ENCODE results near the gene SEPTIN1.

DNA sequence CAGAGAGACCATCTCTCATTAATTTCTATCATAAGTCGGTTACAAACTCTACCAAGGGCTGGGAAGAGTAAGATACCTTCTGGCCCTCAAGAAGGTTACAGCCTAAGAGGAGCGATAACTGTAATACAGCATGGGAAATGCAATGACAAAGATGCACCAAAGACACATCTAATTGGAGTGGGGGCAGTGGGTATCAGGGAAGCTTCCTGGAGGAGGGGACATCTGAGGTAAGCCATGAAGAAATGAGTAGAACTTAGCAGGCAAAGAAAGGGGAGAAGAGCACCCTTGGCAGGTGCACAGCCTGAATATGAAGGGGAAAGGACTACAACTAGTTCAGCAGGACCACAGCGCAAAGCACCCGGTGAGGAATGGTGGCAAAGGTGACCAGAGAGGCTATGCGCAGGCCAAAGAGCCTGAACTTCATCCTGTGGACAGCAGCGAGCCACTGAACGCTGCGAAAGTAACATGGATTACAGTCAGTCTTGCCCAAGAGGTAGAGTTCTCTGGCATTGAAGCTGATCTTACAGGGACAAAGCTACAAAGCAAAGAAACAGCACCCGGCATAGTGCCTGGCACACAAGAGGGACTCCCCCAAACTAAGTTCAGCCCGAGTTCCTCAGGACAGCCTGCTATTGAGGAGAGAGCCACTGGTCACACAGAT lies 14.9 kb downstream of the SEPTIN1 start:
- TF ChIP-seq, protein P1, sequence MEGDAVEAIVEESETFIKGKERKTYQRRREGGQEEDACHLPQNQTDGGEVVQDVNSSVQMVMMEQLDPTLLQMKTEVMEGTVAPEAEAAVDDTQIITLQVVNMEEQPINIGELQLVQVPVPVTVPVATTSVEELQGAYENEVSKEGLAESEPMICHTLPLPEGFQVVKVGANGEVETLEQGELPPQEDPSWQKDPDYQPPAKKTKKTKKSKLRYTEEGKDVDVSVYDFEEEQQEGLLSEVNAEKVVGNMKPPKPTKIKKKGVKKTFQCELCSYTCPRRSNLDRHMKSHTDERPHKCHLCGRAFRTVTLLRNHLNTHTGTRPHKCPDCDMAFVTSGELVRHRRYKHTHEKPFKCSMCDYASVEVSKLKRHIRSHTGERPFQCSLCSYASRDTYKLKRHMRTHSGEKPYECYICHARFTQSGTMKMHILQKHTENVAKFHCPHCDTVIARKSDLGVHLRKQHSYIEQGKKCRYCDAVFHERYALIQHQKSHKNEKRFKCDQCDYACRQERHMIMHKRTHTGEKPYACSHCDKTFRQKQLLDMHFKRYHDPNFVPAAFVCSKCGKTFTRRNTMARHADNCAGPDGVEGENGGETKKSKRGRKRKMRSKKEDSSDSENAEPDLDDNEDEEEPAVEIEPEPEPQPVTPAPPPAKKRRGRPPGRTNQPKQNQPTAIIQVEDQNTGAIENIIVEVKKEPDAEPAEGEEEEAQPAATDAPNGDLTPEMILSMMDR (IDR thresholded peaks at IDR 0.05) = no peak
- TF ChIP-seq POLR2A (IDR thresholded peaks at IDR 0.05) = no peak
